ENCODE measurements around the gene PLCB3.

DNA sequence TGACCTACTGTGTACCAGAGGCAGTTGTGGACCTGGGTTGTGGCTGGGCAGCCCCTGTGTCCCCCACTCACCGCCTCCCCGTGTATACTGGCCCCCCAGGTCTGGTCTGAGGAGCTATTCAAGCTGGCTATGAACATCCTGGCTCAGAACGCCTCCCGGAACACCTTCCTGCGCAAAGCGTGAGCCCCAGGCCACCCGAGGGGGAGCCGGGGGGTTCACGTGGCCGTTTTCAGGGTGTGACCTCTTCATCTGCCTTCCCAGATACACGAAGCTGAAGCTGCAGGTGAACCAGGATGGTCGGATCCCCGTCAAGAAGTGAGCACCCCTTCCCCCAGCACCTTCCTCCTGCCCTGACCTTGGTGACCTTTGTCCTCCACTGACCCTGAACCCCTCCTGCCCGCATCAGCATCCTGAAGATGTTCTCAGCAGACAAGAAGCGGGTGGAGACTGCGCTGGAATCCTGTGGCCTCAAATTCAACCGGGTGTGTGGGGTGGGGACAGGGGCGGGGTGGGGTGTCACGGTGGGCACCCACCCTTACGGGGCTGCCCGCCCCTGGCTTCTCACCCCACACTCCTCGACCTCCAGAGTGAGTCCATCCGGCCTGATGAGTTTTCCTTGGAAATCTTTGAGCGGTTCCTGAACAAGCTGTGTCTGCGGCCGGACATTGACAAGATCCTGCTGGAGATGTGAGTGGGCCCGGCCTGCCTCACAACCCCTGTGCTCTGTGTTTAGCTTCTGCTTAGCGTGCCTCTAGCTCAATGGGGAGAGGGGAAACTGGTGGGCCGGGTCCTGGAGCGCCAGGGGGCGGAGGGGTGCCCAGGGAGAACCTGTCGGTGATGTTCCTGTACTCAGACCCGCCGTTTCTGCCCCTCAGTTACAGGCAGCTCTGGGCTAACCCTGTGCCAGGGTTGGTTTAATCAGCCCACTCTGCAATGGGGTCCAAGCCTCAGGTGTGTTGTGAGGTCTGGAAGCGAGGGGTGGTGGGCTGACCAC, 4.1 kb downstream of the PLCB3 start:
- TF ChIP-seq, protein P1, sequence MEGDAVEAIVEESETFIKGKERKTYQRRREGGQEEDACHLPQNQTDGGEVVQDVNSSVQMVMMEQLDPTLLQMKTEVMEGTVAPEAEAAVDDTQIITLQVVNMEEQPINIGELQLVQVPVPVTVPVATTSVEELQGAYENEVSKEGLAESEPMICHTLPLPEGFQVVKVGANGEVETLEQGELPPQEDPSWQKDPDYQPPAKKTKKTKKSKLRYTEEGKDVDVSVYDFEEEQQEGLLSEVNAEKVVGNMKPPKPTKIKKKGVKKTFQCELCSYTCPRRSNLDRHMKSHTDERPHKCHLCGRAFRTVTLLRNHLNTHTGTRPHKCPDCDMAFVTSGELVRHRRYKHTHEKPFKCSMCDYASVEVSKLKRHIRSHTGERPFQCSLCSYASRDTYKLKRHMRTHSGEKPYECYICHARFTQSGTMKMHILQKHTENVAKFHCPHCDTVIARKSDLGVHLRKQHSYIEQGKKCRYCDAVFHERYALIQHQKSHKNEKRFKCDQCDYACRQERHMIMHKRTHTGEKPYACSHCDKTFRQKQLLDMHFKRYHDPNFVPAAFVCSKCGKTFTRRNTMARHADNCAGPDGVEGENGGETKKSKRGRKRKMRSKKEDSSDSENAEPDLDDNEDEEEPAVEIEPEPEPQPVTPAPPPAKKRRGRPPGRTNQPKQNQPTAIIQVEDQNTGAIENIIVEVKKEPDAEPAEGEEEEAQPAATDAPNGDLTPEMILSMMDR (IDR thresholded peaks at IDR 0.05; ENCODE audit: insufficient read depth, low read length, poor library complexity, severe bottlenecking), result no peak
- no peak for TF ChIP-seq EZH2phosphoT487 (conservative IDR thresholded peaks at IDR 0.05; ENCODE audit: low read length)
